Measurements from ENCODE around the gene ELK4.

The ELK4 gene

GRCh38 chr1:205629751-205630150 is 2.1 kb downstream of the ELK4 start:
- DNase-seq = no peak

GRCh38 chr1:205627956-205628355 is 3.9 kb downstream of the ELK4 start:
- no peak for DNase-seq

- no peak for DNase-seq
These were observed 5.6 kb downstream of the ELK4 start for GRCh38 chr1:205626216-205626615.

- no peak for DNase-seq
These were observed 8.2 kb downstream of the ELK4 start for GRCh38 chr1:205623646-205624045.

GRCh38 chr1:205620269-205620668 is 11.5 kb downstream of the ELK4 start:
- no peak for DNase-seq

GRCh38 chr1:205619376-205619775 is 12.4 kb downstream of the ELK4 start:
- no peak for DNase-seq

- DNase-seq = no peak
These were observed 15.1 kb downstream of the ELK4 start for GRCh38 chr1:205616563-205617293.

- no peak for DNase-seq
These were observed 16.0 kb downstream of the ELK4 start for GRCh38 chr1:205615789-205616188.

GRCh38 chr1:205613854-205614412 is 17.9 kb downstream of the ELK4 start:
- no peak for DNase-seq

- no peak for DNase-seq
These were observed 19.3 kb downstream of the ELK4 start for GRCh38 chr1:205612556-205612955.

- no peak for DNase-seq
These were observed 19.7 kb downstream of the ELK4 start for GRCh38 chr1:205612104-205612503.

GRCh38 chr1:205610901-205611466 is 20.8 kb downstream of the ELK4 start:
- no peak for DNase-seq

- no peak for DNase-seq
These were observed 21.8 kb downstream of the ELK4 start for GRCh38 chr1:205610036-205610435.

GRCh38 chr1:205604825-205605505 is 26.8 kb downstream of the ELK4 start:
- no peak for DNase-seq

GRCh38 chr1:205604059-205604458 is 27.8 kb downstream of the ELK4 start:
- DNase-seq = no peak

- DNase-seq = no peak
These were observed 30.6 kb downstream of the ELK4 start for GRCh38 chr1:205601205-205601604.

GRCh38 chr1:205600085-205600484 is 31.7 kb downstream of the ELK4 start:
- DNase-seq = no peak

- DNase-seq = no peak
These were observed 32.2 kb downstream of the ELK4 start for GRCh38 chr1:205599669-205600042.

- DNase-seq = no peak
These were observed 32.8 kb downstream of the ELK4 start for GRCh38 chr1:205598841-205599668.

- DNase-seq = no peak
These were observed 34.0 kb downstream of the ELK4 start for GRCh38 chr1:205597691-205598314.

GRCh38 chr1:205596876-205597275 is 34.9 kb downstream of the ELK4 start:
- DNase-seq = no peak

GRCh38 chr1:205595861-205596260 is 36.0 kb downstream of the ELK4 start:
- DNase-seq = no peak

GRCh38 chr1:205595435-205595834 is 36.4 kb downstream of the ELK4 start:
- DNase-seq = no peak
